GM18505 (cell line): ENCODE measurements around the gene ZNF714.
A peak's percentile ranks its signal among the peaks of the same experiment; 100 is the strongest.

Experiments used
- ATAC-seq: cut with Tn5 transposase; IDR thresholded peaks from one replicate; pipeline ENCODE4 v1.9.1; 2021; ENCODE audit not compliant: unreplicated experiment
- POLR2A ChIP-seq: IDR thresholded peaks from 4 replicates; pipeline ENCODE4 v1.6.1; 2011; ENCODE audit warnings: borderline replicate concordance; ENCODE audit not compliant: insufficient read depth, insufficient read length; ENCODE audit errors: extremely low read depth

ZNF714 gene

GRCh38 chr19:21082011-21082975, at the start of gene ZNF714:
ZNF714 (plus strand) TSS chr19:21082203; CDS start chr19:21098269, 16,066 bp downstream.
- TF ChIP-seq POLR2A, result peak; percentile 68
- peak; percentile 89 for ATAC-seq

GRCh38 chr19:21045028-21045427, 37.0 kb upstream of the ZNF714 start:
- no peak for ATAC-seq
- TF ChIP-seq POLR2A, result no peak

GRCh38 chr19:21046489-21046888, 35.5 kb upstream of the ZNF714 start:
- no peak for ATAC-seq
- TF ChIP-seq POLR2A, result no peak

GRCh38 chr19:21047716-21048115, 34.3 kb upstream of the ZNF714 start:
- ATAC-seq, result no peak
- TF ChIP-seq POLR2A, result no peak

GRCh38 chr19:21052902-21053301, 29.1 kb upstream of the ZNF714 start:
- ATAC-seq, result no peak
- no peak for TF ChIP-seq POLR2A

GRCh38 chr19:21065336-21065735, 16.7 kb upstream of the ZNF714 start:
- TF ChIP-seq POLR2A, result no peak
- no peak for ATAC-seq

- TF ChIP-seq POLR2A, result no peak
- no peak for ATAC-seq
These were observed 2.3 kb downstream of the ZNF714 start for GRCh38 chr19:21084343-21084742.

GRCh38 chr19:21087871-21088270, 5.9 kb downstream of the ZNF714 start:
- TF ChIP-seq POLR2A, result no peak
- ATAC-seq, result no peak

GRCh38 chr19:21092109-21092508, 10.1 kb downstream of the ZNF714 start:
- no peak for ATAC-seq
- no peak for TF ChIP-seq POLR2A

GRCh38 chr19:21094347-21095025, 12.5 kb downstream of the ZNF714 start:
- TF ChIP-seq POLR2A, result no peak
- ATAC-seq, result no peak

- no peak for TF ChIP-seq POLR2A
- no peak for ATAC-seq
These were observed 16.3 kb downstream of the ZNF714 start for GRCh38 chr19:21098291-21098690.

- no peak for ATAC-seq
- TF ChIP-seq POLR2A, result no peak
These were observed 19.7 kb downstream of the ZNF714 start for GRCh38 chr19:21101521-21102242.

GRCh38 chr19:21109116-21109515, 27.1 kb downstream of the ZNF714 start:
- TF ChIP-seq POLR2A, result no peak
- no peak for ATAC-seq
